Measurements from ENCODE around the gene RAB43. TPM values are rescaled to one million over a fixed set of nuclear protein-coding genes. Genes with fewer than 3 reads are reported as not detected.

Gene RAB43
- polyA plus RNA-seq, 3 donors, result 5.1 to 8.4 (median 6.7) TPM

DNA sequence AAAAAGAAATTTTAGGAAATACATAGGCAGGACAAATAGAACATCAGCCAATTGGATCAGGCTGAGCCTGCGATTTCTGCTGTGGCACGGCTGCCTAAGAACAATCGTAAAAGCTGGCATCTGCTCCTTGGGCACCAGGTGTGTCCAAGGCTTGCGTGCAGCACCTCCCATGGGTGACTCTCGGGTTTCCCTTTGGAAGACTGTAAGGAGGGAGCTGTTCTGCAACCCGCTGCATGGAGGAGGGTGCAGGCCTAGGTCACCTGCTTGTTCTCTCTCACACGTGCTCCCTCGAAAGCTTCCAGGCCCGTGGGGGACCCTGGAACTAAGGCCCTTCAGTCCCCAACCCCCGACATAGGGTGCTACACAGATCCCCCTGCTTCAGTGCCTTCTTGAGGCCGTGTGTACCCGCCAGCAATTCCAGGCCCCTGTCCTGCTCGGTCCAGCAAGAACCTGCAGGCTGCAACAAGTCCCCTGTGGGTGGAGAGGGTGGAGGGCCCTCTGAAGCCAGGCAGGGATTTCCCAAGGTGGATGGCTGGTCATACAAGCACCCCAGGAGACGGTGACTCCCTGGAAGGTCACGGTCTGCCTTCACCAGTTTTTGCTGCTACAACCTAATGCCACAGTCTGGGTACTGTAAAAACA is 57.6 kb downstream of the RAB43 start:
- DNase-seq, result no peak

DNA sequence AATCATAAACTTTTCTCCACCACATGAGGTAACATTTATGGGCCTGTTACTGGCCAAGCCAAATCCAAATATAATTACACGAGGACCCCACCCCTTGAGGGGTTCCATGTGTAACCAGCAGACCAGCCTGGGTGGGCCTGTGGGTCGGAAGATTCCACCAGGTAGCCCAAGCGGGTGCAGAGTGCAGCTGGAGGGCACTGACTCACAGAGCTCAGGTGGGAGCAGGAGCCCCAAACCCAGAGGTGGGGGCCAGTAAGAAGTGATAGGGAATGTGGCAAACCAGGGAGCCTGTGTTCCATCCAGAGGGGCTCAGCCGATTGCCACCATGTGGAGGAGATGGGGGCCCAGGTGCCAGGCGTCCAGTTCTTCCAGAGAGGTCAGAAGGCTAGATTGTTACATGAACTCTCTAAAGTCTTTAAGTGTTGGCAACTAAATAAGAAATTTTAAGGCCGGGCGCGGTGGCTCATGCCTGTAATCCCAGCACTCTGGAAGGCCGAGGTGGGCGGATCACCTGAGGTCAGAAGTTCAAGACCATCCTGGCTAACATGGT is 58.4 kb downstream of the RAB43 start:
- DNase-seq, result no peak

DNA sequence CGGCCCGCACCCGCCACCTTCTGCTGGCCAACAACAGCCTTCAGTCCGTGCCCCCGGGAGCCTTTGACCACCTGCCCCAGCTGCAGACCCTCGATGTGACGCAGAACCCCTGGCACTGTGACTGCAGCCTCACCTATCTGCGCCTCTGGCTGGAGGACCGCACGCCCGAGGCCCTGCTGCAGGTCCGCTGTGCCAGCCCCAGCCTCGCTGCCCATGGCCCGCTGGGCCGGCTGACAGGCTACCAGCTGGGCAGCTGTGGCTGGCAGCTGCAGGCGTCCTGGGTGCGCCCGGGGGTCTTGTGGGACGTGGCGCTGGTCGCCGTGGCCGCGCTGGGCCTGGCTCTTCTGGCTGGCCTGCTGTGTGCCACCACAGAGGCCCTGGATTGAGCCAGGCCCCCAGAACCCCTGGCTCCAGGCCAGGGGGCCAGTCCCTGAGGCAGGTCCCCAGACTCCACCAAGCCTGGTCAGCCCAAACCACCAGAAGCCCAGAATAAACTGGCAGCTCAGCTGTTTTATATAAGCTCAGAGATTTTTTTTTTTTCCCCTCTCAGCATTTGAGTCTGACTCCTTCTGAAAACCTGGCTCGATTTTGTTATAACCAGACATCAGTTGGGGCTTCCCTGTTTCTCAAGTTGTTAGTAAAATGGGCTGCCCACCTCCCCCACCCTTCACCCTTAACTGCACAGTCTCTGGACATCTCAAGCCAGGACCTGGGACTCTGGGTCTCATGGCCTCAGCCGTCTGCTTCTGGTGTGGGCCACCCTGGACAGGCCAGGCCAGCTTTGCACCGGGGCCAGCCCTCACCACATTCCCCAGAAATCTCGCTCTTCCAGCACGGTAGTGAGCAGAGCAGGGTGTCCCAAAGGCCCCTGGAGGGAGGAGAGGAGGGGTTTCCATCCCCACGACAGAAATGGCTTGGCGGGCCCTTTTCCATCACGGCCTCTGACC is 59.4 kb downstream of the RAB43 start:
- no peak for DNase-seq

DNA sequence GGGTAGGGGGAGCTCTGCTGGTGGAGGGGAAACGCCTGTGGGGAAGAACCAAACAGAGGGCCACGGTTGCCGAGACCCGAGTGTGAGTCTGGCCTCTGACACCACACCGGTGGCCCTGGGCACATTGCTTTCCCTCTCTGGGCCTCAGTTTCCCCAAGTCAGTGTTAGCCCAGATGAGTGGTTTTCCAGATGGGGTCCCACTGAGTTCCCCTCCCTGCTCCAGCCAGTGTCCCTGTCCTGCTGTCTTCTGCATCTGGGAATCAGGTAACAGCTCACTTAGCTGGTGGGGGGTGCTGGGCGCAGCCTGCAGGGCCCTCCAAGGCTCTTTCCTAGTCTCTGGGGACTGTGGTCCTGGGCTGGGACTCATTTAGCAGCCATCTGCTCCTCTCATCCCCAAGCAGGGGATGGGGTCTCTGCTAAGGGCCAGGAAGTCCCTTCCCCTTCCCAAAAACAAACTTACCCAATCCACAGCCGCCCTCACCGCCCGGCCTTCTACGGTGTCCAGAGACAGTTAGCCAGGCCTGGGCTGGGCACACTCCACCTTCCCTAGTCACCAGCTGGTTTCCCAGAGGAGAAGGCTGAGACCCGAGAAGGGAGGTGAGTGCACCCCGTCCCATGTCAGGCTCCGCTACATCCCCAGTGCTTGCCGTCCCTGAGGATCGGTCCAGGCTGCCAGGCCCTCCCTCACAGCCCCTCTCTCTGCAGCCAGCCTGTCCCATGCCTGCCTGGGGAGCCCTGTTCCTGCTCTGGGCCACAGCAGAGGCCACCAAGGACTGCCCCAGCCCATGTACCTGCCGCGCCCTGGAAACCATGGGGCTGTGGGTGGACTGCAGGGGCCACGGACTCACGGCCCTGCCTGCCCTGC is 60.3 kb downstream of the RAB43 start:
- no peak for DNase-seq

DNA sequence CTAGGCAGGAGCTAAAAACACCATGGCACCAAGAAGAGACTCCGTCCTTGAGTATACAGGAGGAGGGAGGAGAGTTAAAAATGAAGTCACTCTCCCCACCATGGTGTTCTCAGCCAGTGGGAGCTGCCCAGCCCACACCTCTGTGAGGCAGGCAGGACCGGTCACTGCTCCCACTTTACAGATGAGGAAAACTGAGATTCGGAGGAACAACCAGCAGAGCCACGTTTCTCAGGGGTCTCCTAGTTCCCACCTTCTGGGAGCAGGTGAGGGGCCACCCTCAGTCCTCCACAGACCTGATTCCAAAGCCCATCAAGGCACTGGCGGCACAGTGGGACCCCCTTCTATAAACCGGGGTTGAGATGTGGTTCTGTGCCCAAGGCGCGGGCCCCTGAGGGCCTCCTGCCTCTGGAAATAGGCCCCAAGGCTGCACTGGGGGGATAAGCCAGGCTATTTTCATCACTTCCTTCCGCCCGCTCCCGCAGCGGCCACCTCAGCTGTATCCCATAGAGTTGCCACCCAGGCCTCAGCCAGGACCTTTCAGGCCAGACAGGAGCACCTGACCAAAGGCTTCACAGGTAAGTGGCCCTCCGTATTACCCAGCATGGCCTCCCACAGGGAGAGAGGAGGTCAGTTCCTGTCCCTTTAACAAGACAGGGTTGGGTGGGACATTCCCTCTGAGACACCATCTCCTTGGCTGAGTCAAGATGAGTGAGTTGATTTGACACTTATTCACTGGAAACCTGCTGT is 61.2 kb downstream of the RAB43 start, which contains the start of gene GP9:
Gene GP9 (plus strand): TSS at position 504 of the 747 bp plus-strand sequence. CDS start 961 bp downstream, outside the sequence.
- DNase-seq, result no peak

DNA sequence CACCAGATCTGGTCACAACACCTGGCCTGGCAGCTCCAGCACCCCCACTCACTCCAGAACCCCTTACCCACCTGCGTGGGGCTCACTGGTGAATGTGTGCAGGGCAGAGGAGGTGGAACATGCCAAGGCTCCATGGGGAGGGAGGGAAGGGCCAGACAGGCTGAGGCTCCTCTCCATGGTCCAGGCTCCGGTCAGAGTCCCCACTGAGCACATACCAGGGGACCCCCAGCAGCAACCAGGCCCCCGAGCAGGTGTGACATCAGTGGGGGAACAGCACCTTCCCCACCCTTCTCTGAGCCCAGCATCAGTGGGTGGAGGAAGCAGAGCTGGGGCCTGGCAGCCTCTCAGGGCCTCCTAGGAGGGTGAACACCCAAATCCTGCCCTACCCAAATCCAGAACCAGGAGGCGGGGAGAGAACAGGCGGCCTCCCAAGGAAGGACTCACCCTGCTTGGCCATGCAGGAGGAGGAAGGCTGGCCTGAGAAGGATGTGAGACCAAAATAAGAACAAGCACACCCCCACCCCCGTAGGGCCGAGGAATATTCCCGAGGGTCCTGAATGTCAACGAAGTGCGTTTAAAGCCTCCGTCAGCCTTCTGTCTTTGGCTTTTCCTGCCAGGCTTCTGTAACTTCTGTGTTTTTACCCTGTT is 62.2 kb downstream of the RAB43 start:
- DNase-seq, result no peak

DNA sequence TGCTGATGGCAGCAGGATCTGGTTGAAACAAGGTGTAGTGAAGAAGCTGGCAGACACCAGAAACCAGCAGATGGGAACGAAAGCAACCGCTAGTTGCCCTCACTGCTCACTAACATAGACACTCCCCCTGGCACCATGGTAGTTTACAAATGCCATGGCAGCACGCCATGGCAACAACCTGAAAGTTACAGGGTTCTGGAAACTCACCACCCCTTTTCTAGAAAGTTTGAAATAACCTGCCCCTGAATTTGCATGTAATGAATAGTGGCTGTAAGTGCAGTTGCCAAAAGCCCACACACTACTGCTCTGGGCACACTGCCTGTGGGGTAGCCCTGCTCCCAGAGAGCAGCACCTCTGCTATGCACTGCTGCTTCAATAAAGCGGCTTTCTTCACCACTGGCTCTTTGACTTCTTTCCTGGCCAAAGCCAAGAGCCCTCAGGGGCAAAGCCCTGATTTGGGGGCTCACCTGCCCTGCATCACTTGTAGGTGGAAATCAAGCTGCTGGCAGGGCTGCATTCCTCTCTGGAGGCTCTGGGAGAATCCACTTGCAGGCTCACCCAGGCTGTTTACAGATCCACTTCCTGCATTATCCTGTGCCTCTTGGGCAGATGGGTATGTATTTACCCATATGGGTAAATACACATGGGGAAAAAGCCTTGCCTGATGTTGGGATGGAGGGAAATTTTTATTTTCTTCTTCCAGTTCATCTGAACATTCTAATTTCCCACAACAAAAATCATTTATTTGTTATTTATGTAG is 63.0 kb downstream of the RAB43 start:
- DNase-seq, result no peak

DNA sequence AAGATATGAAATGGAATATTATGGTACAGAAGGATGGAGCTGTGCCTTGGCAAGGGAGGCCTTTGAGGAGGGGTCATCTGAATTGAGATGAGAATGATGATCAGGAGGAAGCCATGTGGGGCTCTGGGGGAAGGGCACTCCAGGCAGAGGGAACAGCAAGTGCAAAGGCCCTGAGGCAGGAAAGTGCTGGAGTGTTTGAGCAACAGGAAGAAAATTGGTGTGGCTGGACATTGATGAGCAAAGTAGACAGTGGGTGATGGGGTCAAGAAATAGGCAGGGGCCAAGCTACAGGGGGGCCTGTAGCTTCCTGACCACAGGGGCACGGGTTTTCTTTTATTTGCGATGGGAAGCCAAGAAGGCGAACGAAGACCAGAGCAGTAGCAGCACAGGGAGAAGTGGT is 64.4 kb downstream of the RAB43 start:
- no peak for DNase-seq

DNA sequence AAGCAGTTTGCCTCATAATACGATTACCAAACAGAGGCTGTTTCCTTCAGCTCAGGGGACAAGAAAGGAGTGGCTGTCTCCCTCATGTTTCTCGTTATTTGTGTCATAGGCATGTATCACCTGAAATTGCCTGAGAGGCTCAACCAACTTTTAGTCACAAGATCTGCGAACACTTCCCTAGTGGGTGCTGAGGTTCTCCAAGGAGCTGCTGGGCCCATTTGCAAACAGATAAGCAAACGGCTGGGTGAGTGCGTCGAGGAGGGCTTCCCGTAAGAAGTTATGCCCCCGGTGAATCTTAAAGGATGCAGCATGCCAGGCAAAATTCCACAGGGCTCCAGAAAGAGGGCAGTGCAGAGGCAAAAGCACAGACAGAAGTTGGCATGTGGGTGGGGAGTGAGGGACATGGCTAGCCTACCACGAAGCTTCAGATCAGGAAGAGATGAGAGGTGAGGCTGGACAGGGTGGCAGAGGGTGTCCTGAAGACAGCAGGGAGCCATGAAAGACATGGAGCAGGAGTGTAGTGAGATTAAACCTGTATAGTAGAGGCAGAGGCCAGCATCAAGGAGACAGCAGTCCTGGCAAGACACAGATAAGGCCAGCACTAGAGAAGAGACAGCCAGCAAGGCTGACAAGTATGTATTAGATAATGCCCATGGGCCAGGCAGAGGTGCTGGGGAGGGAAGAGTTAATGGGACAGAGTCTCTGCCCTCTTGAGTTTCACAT is 65.0 kb downstream of the RAB43 start:
- DNase-seq, result no peak

DNA sequence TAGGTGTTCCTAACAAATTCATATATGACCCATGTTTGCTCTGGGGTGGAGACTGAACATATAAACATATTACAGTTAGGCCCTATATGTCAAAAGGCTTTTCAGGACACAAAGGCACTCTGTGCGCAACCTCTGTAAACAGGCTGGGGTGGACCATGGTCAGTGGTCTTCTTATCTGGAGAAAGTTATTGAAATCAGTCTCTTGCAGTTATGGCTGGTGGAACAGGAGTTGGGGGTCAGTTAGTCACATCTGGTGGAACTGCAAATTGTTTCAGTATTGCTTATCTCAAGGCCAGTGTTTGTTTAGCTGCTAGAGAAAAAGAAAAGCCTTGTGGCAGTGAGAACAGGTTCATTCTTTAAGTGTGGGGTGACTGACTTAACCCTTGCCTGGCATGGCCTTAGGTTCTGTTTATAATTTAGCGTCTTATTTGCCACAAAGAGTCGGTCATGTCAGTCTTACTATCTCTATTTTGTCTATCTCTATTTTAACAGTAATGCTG is 66.9 kb downstream of the RAB43 start:
- no peak for DNase-seq

DNA sequence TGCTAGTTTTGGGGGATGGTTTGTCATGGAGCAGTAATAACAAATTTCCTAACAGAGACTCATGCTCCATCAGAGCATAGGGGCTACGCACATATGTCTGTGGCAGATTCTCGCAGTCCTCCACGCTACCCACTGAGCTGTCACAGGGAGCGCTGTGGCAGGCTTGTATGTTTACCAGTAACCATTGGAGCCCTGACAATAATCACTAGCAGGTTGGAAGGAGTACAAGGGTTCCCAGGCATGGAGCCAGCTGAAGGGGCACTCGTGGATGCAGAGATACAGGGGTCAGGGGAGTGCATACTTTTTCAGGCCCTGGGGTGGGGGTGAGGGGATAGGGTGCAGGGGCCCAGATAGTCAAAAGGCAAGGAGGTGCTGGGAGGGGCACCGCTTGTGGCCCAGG is 68.9 kb downstream of the RAB43 start:
- no peak for DNase-seq

DNA sequence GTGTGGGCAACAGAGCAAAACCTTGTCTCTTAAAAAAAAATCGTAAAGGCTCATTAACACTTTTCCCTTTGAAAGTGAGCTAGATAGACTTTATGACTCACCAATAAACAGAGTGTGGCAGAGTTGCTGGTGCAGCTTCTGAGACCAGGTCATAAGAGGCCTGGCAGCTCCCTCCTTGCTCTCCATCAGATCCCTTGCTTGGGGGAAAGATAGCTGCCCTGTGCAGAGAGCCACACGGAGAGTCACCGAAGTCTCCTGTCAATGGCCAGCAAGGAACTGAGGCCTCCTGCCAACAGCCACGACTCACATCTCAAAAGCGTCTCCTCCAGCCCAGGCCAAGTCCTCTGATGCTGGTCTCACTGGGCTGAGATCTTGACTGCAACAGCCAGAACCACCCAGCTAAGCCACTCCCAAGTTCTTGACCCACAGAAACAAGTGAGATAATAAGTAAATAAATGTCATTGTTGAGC is 69.7 kb downstream of the RAB43 start:
- no peak for DNase-seq

DNA sequence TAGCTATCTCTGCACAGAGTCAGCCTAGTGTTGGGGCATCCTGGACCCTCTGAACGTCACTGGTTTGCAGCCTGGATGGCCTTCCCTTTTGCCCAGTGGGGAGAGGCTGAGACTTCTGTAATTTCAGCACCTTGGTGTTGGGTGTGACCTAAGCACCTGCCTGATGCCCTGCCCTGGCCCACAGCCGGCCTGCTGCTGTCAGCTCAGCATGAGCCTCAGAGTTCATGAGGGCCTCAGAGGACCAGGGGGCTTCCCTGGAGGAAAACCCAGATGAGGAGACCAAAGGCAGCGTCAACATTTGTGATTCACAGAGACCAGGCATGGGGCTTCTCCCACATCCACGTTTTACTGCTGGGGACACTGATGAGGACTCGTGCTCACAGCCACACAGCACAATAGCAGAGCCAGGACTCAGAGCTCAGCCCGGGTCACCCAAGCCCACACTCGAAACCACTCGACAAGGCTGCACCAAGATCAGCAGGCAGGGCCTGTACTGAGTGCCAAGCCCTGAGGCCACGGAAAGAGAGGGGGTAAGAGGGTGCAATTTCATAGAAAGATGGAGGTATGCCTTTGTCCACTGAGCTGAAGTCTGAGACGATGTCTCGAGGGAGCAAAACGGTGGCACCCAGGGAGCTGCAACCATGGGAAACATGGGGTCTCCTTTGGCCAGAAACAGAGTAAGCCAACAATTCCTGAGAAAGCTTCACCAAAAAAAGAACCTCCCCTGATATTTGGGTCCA is 70.9 kb downstream of the RAB43 start:
- DNase-seq, result no peak

DNA sequence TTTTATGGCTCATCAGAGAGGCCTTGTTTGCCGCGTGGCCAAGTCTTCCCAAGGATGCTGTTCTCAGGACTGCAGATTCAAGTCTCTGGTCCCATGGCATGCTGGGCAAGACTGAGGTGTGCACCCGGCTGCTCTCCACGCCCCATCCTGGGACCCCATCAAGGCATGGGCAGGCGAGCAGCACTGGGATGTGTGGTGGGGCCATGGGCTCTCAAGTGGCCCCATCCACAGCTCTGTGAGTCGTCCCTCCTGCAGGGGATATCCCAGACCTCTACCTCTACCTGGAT is 74.1 kb downstream of the RAB43 start:
- DNase-seq, result no peak

DNA sequence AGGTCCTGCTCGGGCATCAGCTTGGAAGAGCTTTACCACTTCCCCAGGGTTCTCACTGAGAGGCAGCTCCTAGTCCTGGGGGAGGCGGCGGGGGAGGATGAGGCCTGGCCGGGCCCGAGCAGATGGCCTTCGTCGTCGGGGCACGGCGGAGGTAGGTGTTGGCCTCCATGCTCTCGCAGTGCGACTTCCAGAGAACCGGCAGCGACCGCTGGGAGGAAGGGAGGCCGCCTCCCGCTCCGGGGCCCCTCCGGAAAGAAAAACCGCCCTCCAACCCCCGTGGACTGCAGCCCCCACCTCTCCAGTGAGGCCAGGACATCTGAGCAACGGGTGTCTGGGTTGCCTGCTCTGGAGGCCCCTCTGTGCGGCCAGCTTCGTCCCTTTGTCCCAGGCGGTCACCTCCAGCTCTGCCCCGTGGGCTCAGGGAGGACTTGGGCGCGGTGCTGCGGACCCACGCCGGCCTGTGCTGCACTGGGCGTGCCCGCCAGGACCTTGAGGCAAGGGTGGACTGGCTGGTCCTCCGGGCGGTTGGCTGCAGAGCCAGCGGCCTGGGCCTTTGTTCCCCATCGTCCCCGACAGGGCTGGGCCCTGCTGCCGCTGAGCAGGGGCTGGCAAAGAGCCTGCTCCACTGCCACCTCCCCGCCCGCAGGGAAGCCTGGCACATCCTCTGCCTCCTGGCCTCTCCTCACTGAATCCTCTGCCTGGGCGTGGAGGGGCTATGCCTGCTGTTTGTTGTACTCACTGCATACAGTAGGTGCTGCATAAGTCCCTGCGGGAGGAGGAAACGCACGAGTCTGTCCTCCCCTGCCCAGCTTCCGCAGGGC is 74.7 kb downstream of the RAB43 start:
- DNase-seq, result no peak

DNA sequence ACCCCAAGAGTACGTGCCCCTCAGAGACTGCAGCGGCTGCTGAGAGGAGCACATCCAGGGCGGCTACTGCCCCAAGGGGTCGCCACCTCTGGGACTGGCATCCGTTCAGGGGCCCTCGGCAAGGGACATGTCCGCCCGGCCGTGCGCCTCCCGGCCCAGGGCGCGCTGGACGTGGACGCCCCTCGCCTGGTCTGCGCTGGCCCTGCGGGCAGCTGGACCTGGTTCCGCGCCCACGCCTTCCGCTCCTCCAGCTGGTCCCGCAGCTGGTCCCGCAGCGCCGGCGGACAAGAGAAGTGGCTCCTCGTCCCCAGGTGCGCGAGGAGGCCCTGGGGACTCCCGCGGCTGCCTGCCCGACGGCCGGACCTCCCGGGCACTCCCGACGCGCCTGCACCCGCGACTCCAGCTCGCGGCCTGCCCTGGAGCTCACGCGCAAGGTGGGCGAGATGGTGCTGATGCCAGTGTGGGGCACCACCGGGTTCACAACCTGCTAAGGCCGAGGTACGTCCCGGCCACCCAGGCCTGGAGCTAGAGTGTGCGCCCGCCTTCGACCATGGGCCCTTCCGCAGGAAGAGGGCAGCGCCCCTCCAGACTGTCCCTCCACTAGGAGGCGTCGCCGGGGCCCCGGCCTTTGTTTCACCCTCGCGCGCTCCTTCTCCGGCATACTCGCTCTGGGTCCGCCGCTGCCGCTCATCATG is 75.4 kb downstream of the RAB43 start:
- DNase-seq, result no peak

DNA sequence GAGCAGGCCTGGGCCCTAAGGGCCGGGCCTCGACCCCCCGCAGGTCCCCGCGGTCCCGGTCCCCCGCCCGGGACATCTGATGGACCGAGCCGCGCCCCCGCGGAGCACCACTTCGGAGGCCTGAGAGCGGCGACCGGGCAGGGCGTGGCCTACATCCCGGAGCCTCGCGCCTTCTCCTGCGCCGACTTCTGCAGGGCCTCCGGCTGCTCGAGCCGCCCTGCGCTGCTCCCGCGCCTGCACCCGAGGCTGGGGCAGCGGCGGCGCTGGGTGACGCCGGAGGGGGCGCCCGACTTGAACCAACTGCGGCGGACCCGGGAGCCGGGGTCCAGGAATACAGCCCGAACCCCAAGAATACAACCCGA is 75.9 kb downstream of the RAB43 start:
- DNase-seq, result no peak
